HepG2 (cell line): ENCODE results near the gene GPC6. TPM values are rescaled to one million over a fixed set of nuclear protein-coding genes. Genes with fewer than 3 reads are reported as not detected.

Experiments
- ATAC-seq: fragments of 200-7000 bp; cut with Tn5 transposase; 3 replicates; pipeline ENCODE4 v1.9.1; 2020; ENCODE audit warnings: mild to moderate bottlenecking, moderate library complexity
- BruUV-seq: library from RNA; stranded (reverse); fragments of 400-500 nt; replicated peaks from 2 replicates; lab custom pipeline; 2021; lab: Mats Ljungman, UMichigan
- CTCF ChIA-PET: fragments of 300-600 bp; formaldehyde crosslinking; extraction: SDS; loops from one replicate; lab custom pipeline; 2021; ENCODE audit warnings: low total read pairs, inconsistent platforms, low intra/inter-chr PET ratio; lab: Yijun Ruan, JAX
- POLR2A ChIA-PET: fragments of 350-600 bp; sonication (Branson Sonifier 250); formaldehyde crosslinking; loops from one replicate; lab custom pipeline; 2020; ENCODE audit warnings: antibody characterized with exemption, inconsistent platforms; lab: Yijun Ruan, JAX
- DNase-seq: peaks from one replicate; pipeline ENCODE4 v3.0.0-alpha.2; 2015; ENCODE audit warnings: low spot score
- FAIRE-seq: peaks from 3 replicates; lab custom pipeline; 2011; peaks lifted over from hg19 to GRCh38; lab: Jason Lieb, UNC
- H2AFZ ChIP-seq: one replicate; pipeline ENCODE4 v1.6.1; 2011; ENCODE audit warnings: low read length, inconsistent platforms
- H3K27ac ChIP-seq: fragments of 300-600 bp; 3 replicates; pipeline ENCODE4 v1.8.0; 2011; ENCODE audit warnings: mixed run types, mild to moderate bottlenecking, mixed read lengths, low read length, inconsistent platforms; ENCODE audit not compliant: insufficient read depth; ENCODE audit errors: extremely low read length
- H3K27me3 ChIP-seq, 2 experiments: fragments of 200-600 bp in 1 of 2; 2 replicates in 1 of 2; 3 replicates in 1 of 2; pipeline versions ENCODE4 v1.6.0 to v1.8.0; 2011; ENCODE audit warnings: low read length in 2 of 2, mild to moderate bottlenecking in 2 of 2, moderate library complexity in 2 of 2, inconsistent platforms in 1 of 2; ENCODE audit not compliant: insufficient read depth in 2 of 2, control insufficient read depth in 1 of 2
- H3K36me3 ChIP-seq, 2 experiments: fragments of 200-600 bp in 1 of 2; replicated peaks in 1 of 2; 2 replicates in 1 of 2; 3 replicates in 1 of 2; pipeline versions ENCODE4 v1.5.1 to v1.8.0; 2011; ENCODE audit warnings: low read length in 2 of 2, inconsistent platforms in 1 of 2; ENCODE audit not compliant: insufficient read depth in 2 of 2, control insufficient read depth in 1 of 2
- H3K4me1 ChIP-seq: 2 replicates; pipeline ENCODE4 v1.5.1; 2012; ENCODE audit warnings: low read length, inconsistent platforms; ENCODE audit not compliant: insufficient read depth
- H3K4me2 ChIP-seq: 2 replicates; pipeline ENCODE4 v1.6.0; 2011; ENCODE audit warnings: low read depth, low read length, inconsistent platforms
- H3K4me3 ChIP-seq, 3 experiments: fragments of 200-600 bp in 1 of 3; sonication (generic), shearing (Covaris generic) in 1 of 3; replicated peaks in 1 of 3; 2 replicates each; pipeline ENCODE4 v1.5.1; 2011 to 2016; ENCODE audit warnings: low read length in 3 of 3, inconsistent platforms in 2 of 3, low read depth in 2 of 3, mild to moderate bottlenecking in 2 of 3, control low read depth in 1 of 3, mixed read lengths in 1 of 3; ENCODE audit not compliant: insufficient read depth in 1 of 3
- H3K79me2 ChIP-seq: one replicate; pipeline ENCODE4 v1.6.1; 2011; ENCODE audit warnings: low read length, inconsistent platforms; ENCODE audit not compliant: insufficient read depth
- H3K9ac ChIP-seq: 2 replicates; pipeline ENCODE4 v1.6.0; 2011; ENCODE audit warnings: mild to moderate bottlenecking, low read depth, low read length, inconsistent platforms; ENCODE audit not compliant: insufficient read depth
- H3K9me3 ChIP-seq: 2 replicates; pipeline ENCODE4 v1.5.1; 2012; ENCODE audit warnings: mild to moderate bottlenecking, low read length
- H4K20me1 ChIP-seq: 2 replicates; pipeline ENCODE4 v1.6.0; 2011; ENCODE audit warnings: inconsistent platforms, mild to moderate bottlenecking, low read length, moderate library complexity; ENCODE audit not compliant: insufficient read depth
- ATRX ChIP-seq: sonication (generic); formaldehyde crosslinking; IDR thresholded peaks from 2 replicates; pipeline ENCODE4 v1.4.0; 2020; ENCODE audit warnings: missing genetic modification reagents, borderline replicate concordance
- RBM22 ChIP-seq: fragments of 200-400 bp; formaldehyde crosslinking; optimal IDR thresholded peaks from 2 replicates; pipeline ENCODE3; 2017; ENCODE audit warnings: mild to moderate bottlenecking, low read length, moderate library complexity
- SRF ChIP-seq: IDR thresholded peaks from 2 replicates; pipeline ENCODE4 v1.6.1; 2011; ENCODE audit warnings: mild to moderate bottlenecking, low read depth, low read length, moderate library complexity
- TBX2 ChIP-seq: sonication (generic); formaldehyde crosslinking; IDR thresholded peaks from 2 replicates; pipeline ENCODE4 v1.5.0; 2020; ENCODE audit warnings: missing genetic modification reagents, mild to moderate bottlenecking, borderline replicate concordance
- TBX3 ChIP-seq: fragments of 450-650 bp; IDR thresholded peaks from 2 replicates; pipeline ENCODE4 v1.6.1; 2017; ENCODE audit warnings: antibody characterized with exemption, mild to moderate bottlenecking, inconsistent platforms, borderline replicate concordance
- TP53 ChIP-seq: sonication (generic); formaldehyde crosslinking; conservative IDR thresholded peaks from 2 replicates; pipeline ENCODE4 v1.4.0; 2020; ENCODE audit warnings: missing genetic modification reagents
- ZNF616 ChIP-seq: sonication (generic); formaldehyde crosslinking; IDR thresholded peaks from 2 replicates; pipeline ENCODE4 v1.5.0; 2020; ENCODE audit warnings: low read depth, mild to moderate bottlenecking, missing genetic modification reagents
- WGBS: methylation state at CpG from one replicate; pipeline ENCODE4 v1.1.6; 2017; ENCODE audit warnings: low lambda C conversion rate; 5-methylcytosine and 5-hydroxymethylcytosine counted together
- in situ Hi-C: cut with HindIII; loops from 2 replicates; pipeline ENCODE4 v1.10.0; 2017; ENCODE audit warnings: low pct_unique_long_range_greater_than_20kb; ENCODE audit not compliant: extremely low pct_ligation_motif_present
- intact Hi-C: fragments of 100-400 bp; cut with micrococcal nuclease; formaldehyde crosslinking; loops from one replicate; pipeline ENCODE4 v1.10.0; 2022; ENCODE audit not compliant: unreplicated experiment
- polyA plus RNA-seq, 8 experiments: library from polyadenylated mRNA; depleted of rRNA in 3 of 8; stranded (reverse) in 7 of 8; unstranded in 1 of 8; fragments of >200 nt; fragmentation: Illumina TruSeq in 4 of 8; extraction: Trizol in 4 of 8; gene quantifications; 2 replicates each; pipeline versions ENCODE4 v1.2.1 to v1.2.3, GENCODE V29; 2011 to 2016; ENCODE audit warnings: low read depth in 4 of 8, missing spikeins in 1 of 8, mixed read lengths in 1 of 8; ENCODE audit not compliant: insufficient read depth in 1 of 8
- total RNA-seq, 5 experiments: library from RNA; depleted of rRNA; stranded (reverse); fragments of >200 nt; fragmentation: Illumina TruSeq; extraction: Trizol; gene quantifications; 2 replicates each; pipeline ENCODE4 v1.2.3, GENCODE V29; 2016; ENCODE audit warnings: low read depth in 1 of 5

GPC6 gene
- total and polyA plus RNA-seq, 2 of the 13 experiments (the other 11 are each of a cell fraction or from before 2014, with no cell fraction given): 24.5 to 33.9 TPM

DNA sequence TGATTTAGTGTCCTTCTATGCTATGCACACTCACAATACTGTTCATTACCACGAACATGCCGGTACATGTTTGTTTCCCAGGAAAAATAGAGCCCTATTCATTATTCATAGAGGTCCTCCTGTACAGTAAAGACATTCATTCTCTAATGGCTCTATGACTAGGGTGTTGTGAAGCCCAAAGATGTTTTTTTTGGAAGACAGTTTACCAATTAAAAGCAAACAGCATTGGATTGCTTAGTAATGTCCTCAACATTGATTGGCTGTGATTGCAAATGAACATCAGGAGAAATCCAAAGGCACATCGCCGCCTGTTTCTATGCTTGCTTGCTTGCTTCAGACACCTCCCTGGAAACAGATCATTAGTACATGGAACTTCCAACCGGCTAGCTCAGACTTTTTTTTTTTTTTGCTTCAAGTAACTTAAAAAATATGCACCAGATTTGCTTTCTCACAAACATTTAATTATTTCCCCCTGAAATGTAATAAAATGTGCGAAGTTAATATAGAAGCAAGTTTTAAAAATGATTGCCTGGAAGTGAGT lies 8.8 kb upstream of the GPC6 start:
- H4K20me1 ChIP-seq: no peaks in the 10 kb centered on the region
- intact Hi-C loops: no loop called here
- DNase-seq (peak; percentile 32), FAIRE-seq (no peak), ATAC-seq (peak; percentile 43; the same call in 2 of the 3 replicates)
- BruUV-seq: no TSS peak
- H3K9ac ChIP-seq: no peak overlapping the region
- H3K4me1 ChIP-seq: peaks cover 22% of the 10 kb centered on the region
- no peak overlapping the region for H3K4me2 ChIP-seq
- TF ChIP-seq ZNF616: no peak
- TF ChIP-seq TP53: peak; percentile 96
- in situ Hi-C loops: no loop called here
- CTCF ChIA-PET: no interaction called here
- H3K79me2 ChIP-seq: no peaks in the 10 kb centered on the region
- no peaks in the 10 kb centered on the region for H3K27me3 ChIP-seq
- WGBS: 70% methylated on average over 6 of the region's 6 CpGs
- H3K9me3 ChIP-seq: no peaks in the 10 kb centered on the region
- H3K36me3 ChIP-seq: no peaks in the 10 kb centered on the region
- POLR2A ChIA-PET: no interaction called here
- H3K27ac ChIP-seq: no peak overlapping the region
- no peak overlapping the region for H3K4me3 ChIP-seq
- peak overlapping the region; percentile 74 for H2AFZ ChIP-seq

DNA sequence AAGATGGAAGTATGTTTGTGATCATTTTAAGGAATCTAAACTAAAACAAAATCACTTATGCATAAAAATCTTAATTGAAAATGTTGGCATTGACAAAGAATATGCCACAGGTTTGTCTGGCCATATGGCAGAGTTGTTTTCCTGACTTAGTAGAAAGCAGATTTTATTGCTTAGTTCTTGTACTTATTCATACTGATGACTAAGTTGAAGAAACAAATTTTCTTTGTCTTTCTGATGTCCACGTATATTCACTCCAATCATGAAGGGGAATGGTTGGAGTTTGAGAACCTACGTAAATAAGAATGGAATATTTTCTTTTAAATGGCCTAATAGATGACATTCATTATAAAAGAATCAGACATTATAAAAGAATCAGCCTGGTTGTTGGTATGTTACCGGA lies 8.0 kb upstream of the GPC6 start:
- DNase-seq (no peak), ATAC-seq (no peak), FAIRE-seq (no peak)
- H3K79me2 ChIP-seq: no peaks in the 10 kb centered on the region
- ChIA-PET POLR2A (no interaction called here), CTCF (no interaction called here)
- H3K27ac ChIP-seq: no peak overlapping the region
- H3K4me3 ChIP-seq: no peak overlapping the region
- H3K4me2 ChIP-seq: no peak overlapping the region
- TF ChIP-seq SRF: no peak
- TF ChIP-seq TBX2 (CRISPR knock-in tag): no peak
- no peak for TF ChIP-seq TBX3
- no peak for TF ChIP-seq RBM22
- no peak for TF ChIP-seq ATRX
- no peaks in the 10 kb centered on the region for H4K20me1 ChIP-seq
- peaks cover 30% of the 10 kb centered on the region for H3K4me1 ChIP-seq
- intact Hi-C loops: no loop called here
- BruUV-seq: no TSS peak
- no peaks in the 10 kb centered on the region for H3K9me3 ChIP-seq
- 77% methylated on average over 3 of the region's 3 CpGs for WGBS
- in situ Hi-C loops: no loop called here
- no peaks in the 10 kb centered on the region for H3K27me3 ChIP-seq
- no peak overlapping the region for H2AFZ ChIP-seq
- no peak overlapping the region for H3K9ac ChIP-seq
- no peaks in the 10 kb centered on the region for H3K36me3 ChIP-seq
